WERI-Rb-1 (cell line): Measurements from ENCODE around the gene DGKB.

Experiments
- DNase-seq: peaks from one replicate; pipeline ENCODE4 v3.0.0-alpha.2; 2020
- H3K27ac ChIP-seq: fragments of 250-450 bp; sonication (Bioruptor Pico); 2 replicates; pipeline ENCODE4 v1.5.1; 2020; ENCODE audit warnings: mild to moderate bottlenecking, moderate library complexity
- H3K27me3 ChIP-seq: fragments of 250-450 bp; sonication (Bioruptor Pico); 2 replicates; pipeline ENCODE4 v1.5.1; 2021; ENCODE audit warnings: mild to moderate bottlenecking, low read depth, moderate library complexity; ENCODE audit not compliant: insufficient read depth, severe bottlenecking
- H3K36me3 ChIP-seq: fragments of 250-450 bp; sonication (Bioruptor Pico); 2 replicates; pipeline ENCODE4 v1.5.1; 2020; ENCODE audit warnings: mild to moderate bottlenecking, moderate library complexity
- H3K4me3 ChIP-seq: 2 replicates; pipeline ENCODE4 v1.5.1; 2011; ENCODE audit warnings: low read depth, mild to moderate bottlenecking, control low read depth, low read length
- H3K9me3 ChIP-seq: fragments of 250-450 bp; sonication (Bioruptor Pico); 2 replicates; pipeline ENCODE4 v1.5.1; 2021; ENCODE audit warnings: mild to moderate bottlenecking, moderate library complexity; ENCODE audit not compliant: severe bottlenecking
- TF ChIP-seq, protein P1 (sequence below): IDR thresholded peaks from 2 replicates; pipeline ENCODE4 v1.5.1; 2011; ENCODE audit warnings: low read depth, mild to moderate bottlenecking, control low read depth, inconsistent platforms, low read length

DGKB gene

DNA sequence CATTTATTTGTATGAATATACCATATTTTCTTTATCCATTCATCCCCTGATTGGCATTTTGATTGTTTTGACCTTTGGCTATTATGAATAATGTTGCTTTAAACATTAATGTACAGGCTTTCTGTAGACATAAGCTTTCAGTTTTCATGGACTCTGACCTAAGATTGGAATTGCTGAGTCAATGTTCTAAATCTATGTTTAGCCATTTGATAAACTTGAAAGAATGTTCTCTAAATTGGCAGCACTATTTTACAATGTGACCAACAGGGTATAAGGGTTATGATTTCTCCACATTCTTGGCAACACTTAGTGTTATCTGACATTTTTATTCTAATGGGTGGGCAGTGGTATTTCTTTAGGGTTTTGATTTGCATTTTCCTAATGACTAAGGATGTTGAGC, 683.4 kb downstream of the DGKB start:
- no peak overlapping the region for H3K27ac ChIP-seq

DNA sequence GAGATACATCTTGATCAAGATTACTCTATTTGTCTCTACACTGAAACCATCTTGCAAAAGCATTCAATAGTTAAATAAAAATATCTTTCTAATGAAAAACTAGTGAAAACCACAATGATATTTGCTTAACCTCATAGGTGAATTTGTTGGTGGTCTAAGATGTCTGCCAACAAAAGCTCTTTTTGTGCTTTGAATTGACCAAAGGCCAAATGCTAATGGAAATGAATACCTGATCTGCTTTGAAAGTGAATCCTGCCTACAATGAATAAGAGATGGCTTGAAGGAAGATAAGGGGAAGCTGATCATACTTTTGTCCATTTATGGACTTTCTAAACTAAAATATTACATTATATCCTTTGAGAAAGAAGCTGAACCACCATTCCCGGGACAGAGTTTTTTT, 684.2 kb downstream of the DGKB start:
- Histone ChIP-seq H3K9me3 (no peaks in the 10 kb centered on the region), H3K4me3 (no peak overlapping the region), H3K27ac (no peak overlapping the region), H3K27me3 (no peaks in the 10 kb centered on the region), H3K36me3 (no peaks in the 10 kb centered on the region)
- TF ChIP-seq, protein P1, sequence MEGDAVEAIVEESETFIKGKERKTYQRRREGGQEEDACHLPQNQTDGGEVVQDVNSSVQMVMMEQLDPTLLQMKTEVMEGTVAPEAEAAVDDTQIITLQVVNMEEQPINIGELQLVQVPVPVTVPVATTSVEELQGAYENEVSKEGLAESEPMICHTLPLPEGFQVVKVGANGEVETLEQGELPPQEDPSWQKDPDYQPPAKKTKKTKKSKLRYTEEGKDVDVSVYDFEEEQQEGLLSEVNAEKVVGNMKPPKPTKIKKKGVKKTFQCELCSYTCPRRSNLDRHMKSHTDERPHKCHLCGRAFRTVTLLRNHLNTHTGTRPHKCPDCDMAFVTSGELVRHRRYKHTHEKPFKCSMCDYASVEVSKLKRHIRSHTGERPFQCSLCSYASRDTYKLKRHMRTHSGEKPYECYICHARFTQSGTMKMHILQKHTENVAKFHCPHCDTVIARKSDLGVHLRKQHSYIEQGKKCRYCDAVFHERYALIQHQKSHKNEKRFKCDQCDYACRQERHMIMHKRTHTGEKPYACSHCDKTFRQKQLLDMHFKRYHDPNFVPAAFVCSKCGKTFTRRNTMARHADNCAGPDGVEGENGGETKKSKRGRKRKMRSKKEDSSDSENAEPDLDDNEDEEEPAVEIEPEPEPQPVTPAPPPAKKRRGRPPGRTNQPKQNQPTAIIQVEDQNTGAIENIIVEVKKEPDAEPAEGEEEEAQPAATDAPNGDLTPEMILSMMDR = no peak
- no peak for DNase-seq

More for the DNA sequence above, 683.4 kb downstream of the DGKB start:
- no peaks in the 10 kb centered on the region for H3K36me3 ChIP-seq
- H3K9me3 ChIP-seq = no peaks in the 10 kb centered on the region
- no peak overlapping the region for H3K4me3 ChIP-seq
- no peaks in the 10 kb centered on the region for H3K27me3 ChIP-seq
- TF ChIP-seq, protein P1 = no peak
- DNase-seq = no peak

DNA sequence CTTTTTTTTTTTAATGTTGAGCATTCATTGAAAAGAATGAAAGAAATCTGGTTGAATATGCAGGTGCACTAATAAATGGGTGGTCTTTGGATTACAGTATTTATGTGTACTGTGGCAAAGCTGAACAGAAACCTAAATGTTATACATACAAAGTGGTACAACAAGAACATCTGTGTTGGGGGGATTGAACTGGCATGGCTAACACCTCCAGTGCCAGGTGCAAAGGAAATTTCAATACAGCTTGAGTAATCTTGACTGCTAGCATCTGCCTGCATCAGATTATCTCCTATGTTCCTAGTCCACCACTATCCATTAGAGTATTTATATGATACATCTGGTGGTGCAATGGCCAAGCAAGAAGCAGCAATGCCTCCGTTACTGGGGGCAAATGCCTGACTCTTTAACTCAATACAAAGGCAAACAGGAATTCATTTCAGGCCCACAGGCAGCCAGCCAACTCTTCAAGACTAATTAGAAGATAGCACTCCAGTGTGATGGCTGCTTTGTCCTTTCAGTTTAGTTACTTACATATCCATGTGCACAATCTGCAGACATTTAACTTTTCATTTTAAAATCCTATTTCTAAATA, 692.6 kb downstream of the DGKB start:
- H3K9me3 ChIP-seq = no peaks in the 10 kb centered on the region
- no peak overlapping the region for H3K27ac ChIP-seq
- H3K4me3 ChIP-seq = no peak overlapping the region
- TF ChIP-seq, protein P1 = no peak
- no peak for DNase-seq
- H3K27me3 ChIP-seq = no peaks in the 10 kb centered on the region
- no peaks in the 10 kb centered on the region for H3K36me3 ChIP-seq

DNA sequence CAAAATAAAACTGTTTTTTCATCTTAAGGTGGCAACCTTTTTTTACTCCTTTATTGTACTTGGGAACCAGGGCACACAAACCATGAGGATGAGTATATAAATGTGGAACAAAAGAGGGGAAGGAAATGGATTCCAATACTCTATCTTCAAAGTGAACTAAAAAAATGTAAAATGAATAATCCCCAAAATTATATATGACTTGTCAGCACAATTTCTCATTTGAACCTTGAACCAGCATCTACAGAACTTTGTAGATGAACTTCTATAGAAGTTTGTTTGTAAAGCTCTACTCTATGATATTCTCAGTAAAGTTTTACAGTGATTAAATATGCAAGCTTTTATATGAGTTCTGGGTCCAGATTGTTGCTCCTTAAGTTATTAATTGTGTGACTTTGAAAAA, 694.8 kb downstream of the DGKB start:
- Histone ChIP-seq H3K27ac (no peak overlapping the region), H3K36me3 (no peaks in the 10 kb centered on the region), H3K9me3 (no peaks in the 10 kb centered on the region), H3K27me3 (no peaks in the 10 kb centered on the region), H3K4me3 (no peak overlapping the region)
- TF ChIP-seq, protein P1 = no peak
- no peak for DNase-seq

DNA sequence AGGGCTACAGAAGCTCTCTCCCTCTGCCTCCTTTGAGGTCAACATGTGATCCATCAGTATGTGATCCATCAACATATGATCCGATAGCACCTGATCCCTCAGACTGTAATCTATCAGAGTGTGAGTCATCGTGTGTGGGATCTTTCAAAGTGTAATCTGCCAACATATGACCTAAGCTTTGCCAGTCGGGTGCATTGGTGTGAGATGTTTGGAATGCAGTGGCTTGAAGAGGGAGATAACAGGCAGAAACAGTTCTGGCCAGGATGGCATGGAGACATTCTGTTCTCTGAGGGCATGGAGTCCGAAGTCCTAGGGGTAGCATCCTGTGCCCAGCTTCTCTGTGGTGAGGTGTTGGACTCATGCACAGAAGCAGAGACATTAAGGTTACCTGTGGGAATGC, 695.4 kb downstream of the DGKB start:
- Histone ChIP-seq H3K4me3 (no peak overlapping the region), H3K36me3 (no peaks in the 10 kb centered on the region), H3K27ac (no peak overlapping the region), H3K9me3 (no peaks in the 10 kb centered on the region), H3K27me3 (no peaks in the 10 kb centered on the region)
- TF ChIP-seq, protein P1 = no peak
- no peak for DNase-seq

DNA sequence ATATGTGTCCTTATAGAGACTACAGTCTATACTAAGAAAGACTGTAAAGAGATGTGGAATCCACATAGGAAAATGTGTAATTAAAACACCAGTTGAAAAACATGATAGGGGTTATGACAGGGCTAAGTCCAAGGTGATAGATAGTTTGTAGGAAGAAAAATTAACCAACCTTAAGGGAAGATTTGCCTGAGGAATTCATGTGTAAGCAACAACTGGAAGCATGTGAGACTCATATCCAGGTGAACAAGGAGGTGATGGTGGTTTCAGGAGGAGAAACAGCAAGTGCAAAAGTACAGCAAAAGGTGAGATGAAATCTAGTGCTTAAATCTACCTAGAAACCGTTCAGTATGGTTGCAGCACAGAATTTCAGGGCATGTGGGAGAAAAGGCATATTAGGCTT, 696.4 kb downstream of the DGKB start:
- Histone ChIP-seq H3K9me3 (no peaks in the 10 kb centered on the region), H3K36me3 (no peaks in the 10 kb centered on the region), H3K27ac (no peak overlapping the region), H3K4me3 (no peak overlapping the region), H3K27me3 (no peaks in the 10 kb centered on the region)
- TF ChIP-seq, protein P1 = no peak
- DNase-seq = no peak
